ENCODE results near the gene WDR1.

WDR1 gene

GRCh38 chr4:10114147-10114546 lies 2.5 kb downstream of the WDR1 start:
- no peak for DNase-seq (ENCODE audit: low spot score)

GRCh38 chr4:10113362-10114047 lies 3.1 kb downstream of the WDR1 start:
- no peak for DNase-seq (ENCODE audit: low spot score)

GRCh38 chr4:10112658-10113284 lies 3.8 kb downstream of the WDR1 start:
- DNase-seq (ENCODE audit: low spot score) = no peak

- DNase-seq (ENCODE audit: low spot score) = no peak
Observed at GRCh38 chr4:10111067-10111801, 5.4 kb downstream of the WDR1 start.

DNA sequence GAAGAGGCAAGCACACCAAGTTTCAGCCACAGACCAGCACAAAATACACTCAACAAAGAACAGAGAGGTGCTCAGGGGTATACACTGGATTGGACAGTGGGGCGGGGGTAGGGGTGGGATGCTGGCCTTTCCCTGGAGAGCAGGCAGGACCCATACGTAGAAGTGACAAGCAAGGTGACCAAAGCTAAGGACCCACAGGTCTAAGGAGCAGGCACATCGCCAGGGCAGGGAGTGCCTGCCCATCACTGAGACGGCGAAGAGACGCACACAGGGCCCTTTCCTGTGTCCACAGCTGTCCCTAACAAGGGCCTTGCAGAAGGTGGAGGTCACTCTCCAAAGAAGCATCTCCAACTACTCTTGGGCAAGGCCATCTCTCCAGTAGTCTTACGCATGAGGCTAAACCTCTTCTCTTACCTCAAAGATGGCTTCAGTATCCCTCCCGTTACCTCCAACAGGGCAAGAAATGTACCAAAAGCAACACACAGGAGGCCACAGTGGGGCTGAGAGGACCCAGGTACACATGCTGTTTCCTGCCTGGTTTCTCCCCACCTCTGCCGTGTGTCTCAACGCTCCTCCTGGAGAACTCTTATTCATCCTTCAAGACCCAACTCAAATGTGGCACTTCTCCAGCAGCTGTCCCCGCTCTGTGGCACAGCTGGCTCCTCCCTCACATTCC lies 6.5 kb downstream of the WDR1 start:
- no peak for DNase-seq (ENCODE audit: low spot score)

DNA sequence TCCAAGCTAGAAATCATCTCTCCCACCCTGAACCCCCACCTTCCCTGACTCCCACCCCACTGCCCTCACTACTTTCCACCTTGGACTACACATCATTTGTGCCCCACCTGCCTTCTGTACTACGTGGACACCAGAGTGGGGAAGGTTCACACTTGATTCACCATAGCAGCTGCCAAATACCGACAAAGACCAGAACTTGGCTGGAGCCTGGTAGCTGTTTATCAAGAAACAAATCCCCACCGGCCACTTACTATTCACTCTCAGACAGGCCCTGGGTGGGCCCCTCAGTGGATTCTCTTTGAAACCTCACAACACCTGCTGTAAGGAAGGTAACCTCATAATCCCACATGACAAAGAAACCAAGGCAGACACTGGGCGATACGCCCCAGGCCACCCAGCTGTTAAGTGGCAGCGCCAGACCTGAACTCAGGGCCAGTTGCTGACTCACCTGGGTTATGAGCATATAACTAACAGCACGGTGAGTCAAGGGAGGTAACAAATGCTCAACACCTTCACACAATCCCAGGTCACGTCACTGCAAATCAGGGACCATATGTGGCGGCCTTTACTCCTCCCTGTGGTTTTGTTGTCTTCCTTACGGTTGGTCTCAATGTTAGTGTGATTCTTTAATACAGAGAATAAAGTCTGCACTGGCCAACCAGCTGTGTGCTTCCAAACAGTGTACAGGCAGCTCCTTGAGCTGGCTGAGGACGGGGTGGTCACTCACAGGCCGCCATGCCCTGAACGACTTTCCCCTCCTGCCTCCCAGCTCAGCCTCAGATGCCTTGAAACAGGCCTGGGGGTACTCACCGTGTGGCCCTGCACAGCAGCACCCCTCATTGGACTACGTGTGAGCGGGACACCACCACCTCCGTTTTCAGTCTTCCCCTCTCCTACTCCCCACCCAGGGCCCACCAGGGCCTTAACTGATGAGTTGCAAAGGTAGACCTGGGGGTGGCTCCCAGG lies 7.5 kb downstream of the WDR1 start:
- DNase-seq (ENCODE audit: low spot score) = peak; percentile 23

GRCh38 chr4:10108391-10108790 lies 8.2 kb downstream of the WDR1 start:
- DNase-seq (ENCODE audit: low spot score) = no peak

- no peak for DNase-seq (ENCODE audit: low spot score)
Observed at GRCh38 chr4:10107111-10108091, 9.2 kb downstream of the WDR1 start.

- peak; percentile 56 for DNase-seq (ENCODE audit: low spot score)
Observed at GRCh38 chr4:10106421-10107039, 10.1 kb downstream of the WDR1 start.

DNA sequence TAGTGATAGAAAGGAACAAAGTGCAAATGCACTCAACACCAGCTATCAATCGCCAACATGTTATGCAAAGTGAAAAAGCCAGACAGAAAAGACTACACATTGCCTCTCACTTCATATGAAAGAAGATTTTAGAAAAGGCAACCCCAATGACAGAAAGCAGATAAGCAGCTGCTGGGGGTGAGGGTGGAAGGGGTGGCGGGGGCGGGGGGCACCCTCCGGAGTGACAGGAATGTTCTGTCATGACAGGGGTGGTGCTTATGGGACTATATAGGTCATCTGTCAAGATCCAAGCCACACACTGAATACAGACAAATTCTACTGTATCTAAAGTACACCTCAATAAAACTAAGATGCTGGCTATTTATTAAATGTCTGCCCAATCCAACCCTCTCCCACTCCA lies 10.7 kb downstream of the WDR1 start:
- no peak for DNase-seq (ENCODE audit: low spot score)

DNA sequence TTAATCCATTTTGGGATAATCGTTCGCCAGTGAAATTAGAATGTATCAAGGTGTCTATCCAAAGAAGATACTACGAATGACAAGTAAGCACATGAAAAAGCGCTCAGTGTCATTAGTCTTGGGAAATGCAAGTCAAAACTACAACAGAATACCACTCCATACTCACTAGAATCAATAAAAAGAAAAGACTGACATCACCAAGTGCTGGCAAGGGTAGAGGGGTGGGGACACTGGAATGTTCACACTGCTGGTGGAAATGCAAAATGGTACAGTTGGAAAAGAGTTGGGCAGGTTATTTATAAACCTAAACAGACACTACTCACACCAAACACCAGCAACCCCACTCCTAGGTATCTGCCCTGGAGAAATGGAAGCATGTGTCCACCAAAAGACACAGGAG lies 11.2 kb downstream of the WDR1 start:
- no peak for DNase-seq (ENCODE audit: low spot score)

- DNase-seq (ENCODE audit: low spot score) = no peak
Observed at GRCh38 chr4:10104991-10105276, 11.7 kb downstream of the WDR1 start.

- DNase-seq (ENCODE audit: low spot score) = no peak
Observed at GRCh38 chr4:10104211-10104990, 12.2 kb downstream of the WDR1 start.

DNA sequence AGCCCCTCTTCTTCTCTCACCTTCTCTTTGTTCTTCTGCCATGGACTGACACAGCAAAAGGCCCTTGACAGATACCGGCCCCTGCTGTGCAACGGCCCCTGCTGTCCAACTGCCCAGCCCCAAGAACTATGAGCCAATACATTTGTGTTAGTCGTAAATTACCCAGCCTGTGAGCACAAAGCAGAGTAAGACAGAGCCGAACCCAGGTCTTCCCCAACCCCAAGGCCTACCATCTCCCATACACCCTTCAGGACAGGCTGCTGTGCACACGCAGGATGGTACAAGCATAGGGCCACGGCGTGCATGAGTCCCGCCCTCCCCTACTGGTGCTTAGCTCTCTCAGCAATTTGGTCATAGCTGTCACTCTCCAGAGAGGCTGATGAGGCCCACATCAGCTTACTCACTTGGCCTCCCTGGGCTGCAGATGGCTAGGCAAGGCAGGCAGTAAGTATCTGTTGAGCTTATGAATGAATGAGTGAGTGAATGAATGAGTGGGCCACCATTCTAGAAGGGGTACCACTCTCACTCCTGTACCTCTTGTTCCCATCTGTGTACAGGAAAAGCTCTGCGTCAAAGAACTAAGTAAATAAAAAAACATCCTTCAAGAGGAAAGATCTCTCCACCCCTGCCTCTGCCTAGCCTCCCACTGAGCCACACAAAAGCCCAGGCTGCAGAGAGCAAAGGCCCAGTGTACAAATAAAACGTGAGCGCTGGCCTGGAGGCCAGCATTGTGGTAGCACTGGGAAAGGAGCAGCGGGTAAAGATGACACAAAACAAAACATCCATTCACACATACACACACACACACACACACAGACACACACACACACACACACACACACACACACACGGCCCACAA lies 13.9 kb downstream of the WDR1 start:
- DNase-seq (ENCODE audit: low spot score) = no peak

DNA sequence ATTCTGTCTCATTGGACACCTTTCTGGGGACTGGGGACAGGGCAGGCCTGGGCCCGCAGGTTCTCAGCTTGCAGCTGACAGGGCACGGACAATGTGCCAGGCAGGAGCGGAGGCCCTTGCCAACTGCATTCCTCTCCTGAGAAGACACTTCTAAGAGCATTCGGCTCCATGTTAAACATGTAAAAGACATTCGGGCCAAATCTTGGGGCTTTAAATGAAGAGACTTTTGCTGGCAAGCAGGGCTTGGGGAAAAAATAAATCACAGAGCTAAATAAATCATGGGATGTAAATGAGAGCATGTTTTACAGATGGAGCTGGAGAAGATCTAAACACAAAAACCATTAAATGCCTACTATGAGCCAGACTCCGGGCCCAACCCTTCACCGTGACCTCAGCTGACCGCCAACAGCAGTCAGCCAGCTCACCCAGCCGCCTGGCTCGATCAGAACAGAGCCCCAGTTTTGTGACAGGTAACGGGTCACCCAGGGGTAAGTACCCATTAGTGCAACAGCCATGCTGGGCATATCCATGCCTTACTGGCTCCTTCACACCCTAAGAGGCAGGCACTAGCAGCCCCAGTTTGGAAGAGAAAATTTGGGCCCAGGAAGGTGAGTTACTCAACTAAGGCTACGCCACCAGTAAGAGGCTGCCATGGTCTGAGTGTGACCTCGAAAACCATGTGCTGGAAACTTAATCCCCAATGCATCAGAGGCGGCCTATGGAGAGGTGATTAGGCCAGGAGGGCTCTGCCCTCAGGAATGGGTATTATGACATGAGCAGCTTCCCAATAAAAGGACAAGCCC lies 14.7 kb downstream of the WDR1 start:
- no peak for DNase-seq (ENCODE audit: low spot score)

GRCh38 chr4:10100734-10101216 lies 15.8 kb downstream of the WDR1 start:
- no peak for DNase-seq (ENCODE audit: low spot score)

All from LoVo (cell line).